Measurements from ENCODE around the gene ASS1.

ASS1 gene

GRCh38 chr9:130498918-130499698, 54.3 kb downstream of the ASS1 start:
- DNase-seq (ENCODE audit: low spot score): no peak

DNA sequence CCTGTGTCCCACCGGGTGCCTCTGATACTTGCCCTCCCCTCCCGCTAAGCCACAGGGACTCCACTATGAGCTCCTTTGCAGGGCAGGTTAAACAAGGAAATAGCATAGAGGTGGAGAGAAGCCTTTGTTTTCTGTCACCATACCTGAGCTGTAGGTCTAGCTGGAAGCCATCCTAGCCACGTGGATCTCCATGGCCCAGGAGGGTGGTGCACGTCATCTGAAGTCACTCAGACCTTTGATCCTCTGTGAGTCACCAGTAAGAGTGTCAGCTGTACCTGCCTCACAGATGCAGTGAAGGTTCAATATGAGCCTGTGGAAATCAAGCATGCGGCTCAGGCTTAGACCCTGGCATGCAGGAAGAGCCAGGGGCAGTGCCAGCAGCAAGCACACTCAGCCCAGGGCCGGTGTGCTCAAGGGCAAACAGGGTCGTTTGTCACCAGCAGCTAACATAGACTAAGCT, 55.1 kb downstream of the ASS1 start:
- DNase-seq (ENCODE audit: low spot score): no peak

DNA sequence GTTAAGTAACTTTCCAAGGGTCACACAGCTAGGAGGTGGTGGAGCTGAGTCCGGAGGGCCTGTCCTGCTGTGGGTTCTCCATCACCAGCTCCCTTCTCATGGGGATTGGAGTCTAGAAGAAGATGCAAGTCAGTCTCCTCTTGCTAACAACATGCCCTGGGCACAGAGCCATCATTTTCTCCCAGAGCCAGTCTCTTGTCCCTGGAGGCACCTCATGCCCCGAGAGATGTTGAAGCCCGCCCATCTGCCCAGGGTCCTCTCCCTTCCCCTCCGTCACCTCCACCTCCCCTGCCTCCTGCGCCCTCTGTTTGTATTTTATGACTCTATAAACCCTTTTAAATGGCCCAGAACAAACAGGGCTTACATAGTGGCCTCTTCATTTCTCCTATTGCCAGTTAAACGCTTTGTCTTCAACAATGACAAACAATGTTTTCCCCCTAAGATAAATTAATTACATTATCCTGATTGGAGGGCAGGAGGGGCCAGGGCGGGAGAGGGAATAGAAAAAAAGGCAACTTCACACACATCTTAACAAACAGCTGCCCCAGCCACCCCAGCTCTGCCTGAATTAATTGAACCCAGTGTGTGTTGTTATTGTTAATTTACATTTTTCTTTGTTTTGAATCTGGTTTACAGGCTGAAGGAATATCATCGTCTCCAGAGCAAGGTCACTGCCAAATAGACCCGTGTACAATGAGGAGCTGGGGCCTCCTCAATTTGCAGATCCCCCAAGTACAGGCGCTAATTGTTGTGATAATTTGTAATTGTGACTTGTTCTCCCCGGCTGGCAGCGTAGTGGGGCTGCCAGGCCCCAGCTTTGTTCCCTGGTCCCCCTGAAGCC, 55.8 kb downstream of the ASS1 start:
- no peak for DNase-seq (ENCODE audit: low spot score)

GRCh38 chr9:130501639-130502038, 56.9 kb downstream of the ASS1 start:
- no peak for DNase-seq (ENCODE audit: low spot score)

GRCh38 chr9:130508218-130508617, 63.5 kb downstream of the ASS1 start:
- no peak for DNase-seq (ENCODE audit: low spot score)

DNA sequence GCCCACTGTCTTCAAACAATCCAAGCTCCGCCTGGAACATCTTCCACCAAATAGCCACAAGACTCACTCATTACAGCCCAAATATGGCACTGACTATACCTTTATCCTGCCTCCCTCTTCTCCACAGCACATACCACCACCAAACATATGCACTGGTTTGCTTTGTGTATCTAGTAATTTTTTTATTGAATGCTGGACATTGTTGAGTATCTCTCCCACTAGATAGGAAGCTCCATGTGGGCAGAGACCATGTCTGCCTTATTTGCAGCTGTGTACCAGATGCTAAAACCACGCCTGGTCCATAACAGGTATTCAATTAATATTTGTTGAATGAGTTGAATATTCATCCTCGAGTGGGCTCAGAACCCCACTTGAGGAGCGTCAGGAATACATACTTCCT, 67.4 kb downstream of the ASS1 start:
- no peak for DNase-seq (ENCODE audit: low spot score)

DNA sequence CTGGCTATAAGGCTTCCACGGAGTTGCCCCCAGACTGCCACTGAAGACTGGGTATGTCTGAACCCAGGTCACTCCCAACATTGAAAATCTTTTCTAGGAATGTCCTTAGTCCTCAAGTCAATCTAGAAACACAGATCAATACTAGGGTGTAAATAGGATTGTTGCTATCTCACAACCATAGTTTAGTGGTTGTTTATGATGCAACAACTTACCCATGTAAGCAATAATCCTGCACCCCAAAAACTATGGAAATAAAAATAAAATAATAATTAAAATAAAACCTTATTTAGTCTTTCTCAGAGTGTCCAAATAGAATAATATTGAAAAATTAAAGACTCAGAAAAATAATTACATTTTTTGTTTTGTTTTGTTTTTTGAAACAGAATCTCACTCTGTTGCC, 68.3 kb downstream of the ASS1 start:
- no peak for DNase-seq (ENCODE audit: low spot score)

DNA sequence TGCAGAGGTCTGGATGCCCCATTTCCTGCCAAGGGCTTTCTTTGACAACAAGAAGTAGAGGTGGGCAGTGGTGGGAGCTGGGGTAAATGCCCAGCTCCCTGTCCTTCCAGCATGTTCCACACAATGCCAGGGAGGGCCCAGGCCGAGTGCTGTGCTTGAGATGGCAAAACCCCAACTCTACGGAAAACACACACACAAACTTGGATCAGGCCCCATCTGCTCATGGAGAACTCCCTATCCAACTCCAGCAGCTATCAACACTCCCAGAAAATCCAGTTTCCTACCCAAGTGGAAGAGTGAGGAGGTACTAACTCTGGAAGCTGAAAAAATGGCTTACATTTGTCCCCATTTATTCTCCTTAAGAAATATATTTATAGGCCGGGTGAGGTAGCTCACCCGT, 73.5 kb downstream of the ASS1 start:
- DNase-seq (ENCODE audit: low spot score): no peak

GRCh38 chr9:130518943-130519799, 74.4 kb downstream of the ASS1 start:
- DNase-seq (ENCODE audit: low spot score): no peak

- no peak for DNase-seq (ENCODE audit: low spot score)
These were observed 75.2 kb downstream of the ASS1 start for GRCh38 chr9:130519927-130520326.

DNA sequence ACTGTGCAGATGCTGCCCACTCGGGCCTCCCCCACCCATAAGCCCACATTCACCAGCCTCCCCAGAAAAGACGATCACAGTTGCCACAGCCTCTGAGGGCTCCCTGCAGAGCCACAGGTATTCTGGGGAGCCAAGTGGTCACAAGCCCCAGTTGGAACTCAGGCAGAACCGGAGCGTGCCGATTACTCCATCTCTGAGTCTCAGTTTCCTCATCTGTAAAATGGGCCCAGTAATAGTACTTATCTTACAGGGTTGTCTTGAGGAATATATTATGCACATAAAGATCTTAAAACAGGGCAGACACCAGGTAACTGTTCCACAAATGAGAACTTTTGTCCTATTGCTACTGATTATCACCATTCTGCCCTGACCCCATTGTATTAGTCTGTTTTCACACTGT, 77.0 kb downstream of the ASS1 start:
- DNase-seq (ENCODE audit: low spot score): no peak

DNA sequence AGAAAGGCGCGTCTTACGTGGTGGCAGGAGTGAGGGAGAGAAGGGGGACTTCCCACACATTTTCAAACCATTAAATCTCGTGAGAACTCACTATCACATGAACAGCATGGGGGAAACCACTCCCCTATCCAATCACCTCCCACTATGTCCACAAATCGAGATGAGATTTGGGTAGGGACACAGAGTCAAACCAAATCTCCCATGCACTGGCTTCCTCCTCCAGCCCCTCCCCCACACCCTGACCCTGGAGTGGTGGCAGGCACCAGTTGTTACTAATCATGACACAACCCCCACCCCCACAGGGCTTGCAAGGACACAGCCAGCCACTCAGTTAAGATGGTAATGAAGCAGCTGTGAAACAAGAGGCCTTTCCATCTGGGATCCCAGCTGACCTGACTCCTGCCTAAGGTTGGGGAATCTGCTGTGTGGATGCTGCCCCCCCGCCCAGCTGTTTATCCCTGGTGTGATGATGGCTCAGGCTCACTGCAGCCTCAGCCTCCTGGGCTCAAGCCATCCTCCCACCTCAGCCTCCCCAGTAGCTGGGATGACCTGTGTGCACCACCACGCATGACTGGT, 77.6 kb downstream of the ASS1 start:
- no peak for DNase-seq (ENCODE audit: low spot score)

- DNase-seq (ENCODE audit: low spot score): no peak
These were observed 79.2 kb downstream of the ASS1 start for GRCh38 chr9:130523921-130524320.

DNA sequence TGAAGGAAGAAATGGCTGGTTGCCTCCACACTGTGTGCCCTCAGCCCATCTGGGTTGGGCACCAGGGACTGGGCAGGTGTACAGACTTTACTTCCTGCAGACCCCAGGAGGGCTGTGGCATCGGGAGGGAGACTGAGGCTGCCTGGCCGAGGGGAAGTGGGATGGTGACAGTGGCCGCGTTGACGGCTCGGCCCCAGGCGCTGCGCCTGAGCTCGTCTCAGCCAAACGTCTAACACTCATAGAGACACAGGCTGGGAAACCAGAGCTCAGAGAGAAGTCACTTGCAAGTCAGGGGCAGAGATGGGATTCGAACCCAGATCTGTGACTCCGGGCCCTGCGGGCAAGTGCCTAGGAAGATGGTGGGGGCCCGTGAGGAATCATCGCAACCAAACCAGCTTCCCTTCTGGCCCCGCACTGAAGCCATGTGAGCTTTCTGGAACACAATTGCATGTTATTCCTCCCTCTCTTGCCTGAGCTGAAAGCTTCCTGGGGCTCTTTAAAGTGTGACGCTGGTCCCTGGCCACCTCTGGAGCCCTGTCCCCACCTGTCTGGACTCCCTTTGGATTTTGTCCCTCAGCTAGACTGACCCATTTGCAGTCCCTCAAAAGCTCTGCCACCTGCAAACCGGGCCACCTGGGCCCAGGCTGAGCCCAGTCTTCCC, 81.6 kb downstream of the ASS1 start:
- DNase-seq (ENCODE audit: low spot score): no peak

DNA sequence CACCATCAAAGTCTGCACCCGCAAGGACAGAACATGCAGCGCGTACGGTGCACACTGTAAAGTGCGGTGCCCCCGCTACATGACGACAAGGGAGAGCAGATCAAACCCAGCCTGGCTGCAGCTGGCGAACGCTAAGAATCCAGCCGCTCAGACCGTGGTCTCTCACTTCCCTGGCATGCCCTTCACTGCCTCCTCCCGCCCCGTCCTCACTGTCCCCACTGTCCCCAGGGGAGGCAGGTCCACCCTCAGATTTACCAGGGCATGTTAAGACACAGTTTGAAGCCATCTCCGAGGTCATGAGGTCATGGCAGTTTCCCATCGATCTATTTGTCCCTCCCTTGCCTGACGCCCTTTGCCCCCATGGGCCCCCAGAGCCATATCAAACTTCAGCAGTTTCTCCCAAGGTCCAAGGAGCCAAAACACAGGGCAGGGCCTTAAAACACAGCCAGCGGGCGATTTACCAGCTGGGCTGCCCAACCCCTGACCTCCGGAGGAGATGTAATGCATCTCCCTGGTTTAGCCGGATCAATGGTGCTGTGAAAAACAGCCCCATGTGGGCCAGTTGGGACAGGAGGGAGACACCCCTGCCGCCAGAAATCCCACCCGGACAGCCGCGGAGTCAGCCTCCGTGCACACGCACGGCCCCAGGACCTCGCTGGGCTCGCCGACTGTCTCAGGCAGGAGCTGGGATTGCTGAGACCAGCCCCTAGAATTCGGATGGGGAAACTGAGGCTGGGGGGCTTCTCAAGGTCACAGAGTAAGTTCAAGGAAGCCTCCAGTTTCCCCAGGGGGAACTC, 82.3 kb downstream of the ASS1 start:
- no peak for DNase-seq (ENCODE audit: low spot score)

GRCh38 chr9:130527651-130528310, 83.0 kb downstream of the ASS1 start:
- no peak for DNase-seq (ENCODE audit: low spot score)

DNA sequence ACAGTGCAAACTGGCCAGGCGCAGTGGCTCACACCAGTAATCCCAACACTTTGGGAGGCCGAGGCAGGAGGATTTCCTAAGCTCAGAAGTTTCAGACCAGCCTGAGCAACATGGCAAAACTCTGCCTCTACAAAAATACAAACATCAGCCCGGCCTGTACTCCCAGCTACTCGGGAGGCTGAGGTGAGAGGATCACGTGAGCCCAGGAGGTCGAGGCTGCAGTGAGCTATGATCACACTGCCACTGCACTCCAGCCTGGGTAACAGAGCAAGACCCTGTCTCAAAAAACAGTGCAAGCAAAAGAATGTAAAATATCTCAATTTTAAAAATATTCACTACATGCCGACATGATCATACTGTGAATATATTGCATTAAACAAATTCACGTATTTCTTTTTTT, 83.9 kb downstream of the ASS1 start:
- no peak for DNase-seq (ENCODE audit: low spot score)

DNA sequence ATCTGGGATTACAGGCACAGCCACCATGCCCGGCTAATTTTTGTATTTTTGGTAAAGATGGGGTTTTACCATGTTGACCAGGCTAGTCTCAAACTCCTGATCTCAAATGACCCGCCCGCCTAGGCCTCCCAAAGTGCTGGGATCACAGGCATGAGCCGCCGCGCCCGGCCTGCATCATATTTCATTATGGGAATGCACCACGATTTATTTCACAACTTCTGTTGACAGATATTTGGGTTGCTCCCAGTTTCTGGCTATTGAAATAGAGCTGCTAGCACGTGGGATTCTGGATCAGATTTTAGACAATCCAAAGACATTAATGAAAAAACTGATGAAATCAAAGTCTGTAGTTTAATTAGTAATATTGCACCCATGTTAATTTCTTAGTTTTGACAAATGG, 86.2 kb downstream of the ASS1 start:
- DNase-seq (ENCODE audit: low spot score): no peak

DNA sequence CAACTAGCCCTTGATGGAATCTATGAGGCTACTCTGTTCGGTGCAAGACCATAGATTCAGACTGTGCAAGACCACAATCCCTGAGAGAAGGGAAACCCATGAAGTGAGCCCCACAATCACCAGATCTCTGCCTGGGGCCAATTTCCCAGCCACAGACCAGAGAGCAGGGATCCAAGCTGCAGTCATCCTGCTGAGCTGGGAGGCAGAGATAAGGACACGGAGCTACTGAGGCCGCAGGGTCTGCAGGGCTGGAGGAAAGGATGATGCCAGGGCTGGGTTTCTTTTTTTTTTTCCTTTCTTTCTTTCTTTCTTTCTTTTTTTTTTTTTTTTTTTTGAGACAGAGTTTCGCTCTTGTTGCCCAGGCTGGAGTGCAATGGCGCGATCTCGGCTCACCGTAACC, 86.9 kb downstream of the ASS1 start:
- DNase-seq (ENCODE audit: low spot score): peak; percentile 49

GRCh38 chr9:130532426-130533080, 87.8 kb downstream of the ASS1 start:
- peak; percentile 46 for DNase-seq (ENCODE audit: low spot score)
